Measurements from ENCODE around the gene DDX52.
A peak's percentile ranks its signal among the peaks of the same experiment; 100 is the strongest.
"Not testable (repeated sequence)": the region's sequence is repeated elsewhere in the genome, so short reads cannot be mapped to it uniquely, and the experiment has no call there.

The DDX52 gene

DNA sequence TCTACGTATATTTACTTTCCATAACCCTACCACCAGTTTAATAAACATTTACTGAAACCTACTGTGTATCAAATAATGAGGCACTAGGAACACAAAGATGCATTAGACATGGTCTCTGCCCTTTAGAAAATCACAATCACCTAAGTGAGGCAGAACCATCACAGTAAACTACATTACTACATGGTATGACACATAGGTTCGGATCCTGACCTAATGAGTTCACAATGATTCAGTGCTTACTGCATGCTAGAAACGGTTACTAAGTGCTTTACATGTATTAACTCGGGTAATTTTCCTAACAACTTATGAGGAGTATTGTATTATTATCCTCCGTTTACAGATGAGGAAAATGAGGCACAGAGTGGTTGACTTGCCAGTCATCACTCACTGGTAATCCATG lies 28.9 kb downstream of the DDX52 start:
- DNase-seq (ENCODE audit: low spot score): no peak
- in situ Hi-C loops (cut with MboI; ENCODE audit: low pct_unique_long_range_greater_than_20kb, low sequenced_read_pairs, unreplicated experiment): no loop called here
- TF ChIP-seq, protein P1, sequence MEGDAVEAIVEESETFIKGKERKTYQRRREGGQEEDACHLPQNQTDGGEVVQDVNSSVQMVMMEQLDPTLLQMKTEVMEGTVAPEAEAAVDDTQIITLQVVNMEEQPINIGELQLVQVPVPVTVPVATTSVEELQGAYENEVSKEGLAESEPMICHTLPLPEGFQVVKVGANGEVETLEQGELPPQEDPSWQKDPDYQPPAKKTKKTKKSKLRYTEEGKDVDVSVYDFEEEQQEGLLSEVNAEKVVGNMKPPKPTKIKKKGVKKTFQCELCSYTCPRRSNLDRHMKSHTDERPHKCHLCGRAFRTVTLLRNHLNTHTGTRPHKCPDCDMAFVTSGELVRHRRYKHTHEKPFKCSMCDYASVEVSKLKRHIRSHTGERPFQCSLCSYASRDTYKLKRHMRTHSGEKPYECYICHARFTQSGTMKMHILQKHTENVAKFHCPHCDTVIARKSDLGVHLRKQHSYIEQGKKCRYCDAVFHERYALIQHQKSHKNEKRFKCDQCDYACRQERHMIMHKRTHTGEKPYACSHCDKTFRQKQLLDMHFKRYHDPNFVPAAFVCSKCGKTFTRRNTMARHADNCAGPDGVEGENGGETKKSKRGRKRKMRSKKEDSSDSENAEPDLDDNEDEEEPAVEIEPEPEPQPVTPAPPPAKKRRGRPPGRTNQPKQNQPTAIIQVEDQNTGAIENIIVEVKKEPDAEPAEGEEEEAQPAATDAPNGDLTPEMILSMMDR (IDR thresholded peaks at IDR 0.05; ENCODE audit: extremely low read depth, insufficient read depth, missing control alignments): no peak

DNA sequence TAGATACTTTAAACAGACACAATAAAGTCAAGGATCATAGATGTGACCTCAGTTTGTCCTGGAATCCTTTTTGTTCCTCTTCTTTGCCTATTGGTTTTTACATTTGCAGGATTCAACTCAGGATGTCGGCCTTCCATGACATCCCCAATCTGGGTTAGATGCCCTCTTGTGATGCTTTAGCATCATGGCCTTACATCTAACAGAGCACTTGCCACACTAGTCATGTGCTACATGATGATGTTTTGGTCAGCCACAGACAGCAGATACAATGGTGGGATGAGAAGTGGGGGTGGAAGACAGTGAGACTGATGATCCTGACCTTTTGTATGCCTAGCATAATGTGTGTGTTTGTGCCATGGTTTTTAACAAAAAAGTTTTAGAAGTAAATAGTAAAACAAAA lies 32.3 kb downstream of the DDX52 start:
- TF ChIP-seq, protein P1 (IDR thresholded peaks at IDR 0.05; ENCODE audit: extremely low read depth, insufficient read depth, missing control alignments): no peak
- no peak for DNase-seq (ENCODE audit: low spot score)
- in situ Hi-C loops (cut with MboI; ENCODE audit: low pct_unique_long_range_greater_than_20kb, low sequenced_read_pairs, unreplicated experiment): no loop called here

DNA sequence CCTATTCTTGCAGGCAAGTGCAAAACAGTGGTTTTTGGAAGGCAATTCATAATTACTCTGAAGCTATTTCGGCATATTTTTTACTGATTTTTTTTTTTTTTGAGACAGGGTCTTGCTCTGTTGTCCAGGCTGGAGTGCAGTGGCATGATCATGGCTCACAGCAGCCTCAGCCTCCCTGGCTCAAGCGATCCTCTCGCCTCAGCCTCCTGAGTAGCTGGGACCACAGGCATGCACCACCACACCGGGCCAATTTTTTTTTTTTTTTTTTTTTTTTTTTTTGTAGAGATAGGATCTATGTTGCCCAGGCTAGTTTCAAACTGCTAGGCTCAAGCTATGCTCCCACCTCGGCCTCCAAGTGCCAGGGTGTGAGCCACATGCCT lies 33.2 kb downstream of the DDX52 start:
- DNase-seq (ENCODE audit: low spot score); in situ Hi-C loops (cut with MboI; ENCODE audit: low pct_unique_long_range_greater_than_20kb, low sequenced_read_pairs, unreplicated experiment): not testable (repeated sequence)

DNA sequence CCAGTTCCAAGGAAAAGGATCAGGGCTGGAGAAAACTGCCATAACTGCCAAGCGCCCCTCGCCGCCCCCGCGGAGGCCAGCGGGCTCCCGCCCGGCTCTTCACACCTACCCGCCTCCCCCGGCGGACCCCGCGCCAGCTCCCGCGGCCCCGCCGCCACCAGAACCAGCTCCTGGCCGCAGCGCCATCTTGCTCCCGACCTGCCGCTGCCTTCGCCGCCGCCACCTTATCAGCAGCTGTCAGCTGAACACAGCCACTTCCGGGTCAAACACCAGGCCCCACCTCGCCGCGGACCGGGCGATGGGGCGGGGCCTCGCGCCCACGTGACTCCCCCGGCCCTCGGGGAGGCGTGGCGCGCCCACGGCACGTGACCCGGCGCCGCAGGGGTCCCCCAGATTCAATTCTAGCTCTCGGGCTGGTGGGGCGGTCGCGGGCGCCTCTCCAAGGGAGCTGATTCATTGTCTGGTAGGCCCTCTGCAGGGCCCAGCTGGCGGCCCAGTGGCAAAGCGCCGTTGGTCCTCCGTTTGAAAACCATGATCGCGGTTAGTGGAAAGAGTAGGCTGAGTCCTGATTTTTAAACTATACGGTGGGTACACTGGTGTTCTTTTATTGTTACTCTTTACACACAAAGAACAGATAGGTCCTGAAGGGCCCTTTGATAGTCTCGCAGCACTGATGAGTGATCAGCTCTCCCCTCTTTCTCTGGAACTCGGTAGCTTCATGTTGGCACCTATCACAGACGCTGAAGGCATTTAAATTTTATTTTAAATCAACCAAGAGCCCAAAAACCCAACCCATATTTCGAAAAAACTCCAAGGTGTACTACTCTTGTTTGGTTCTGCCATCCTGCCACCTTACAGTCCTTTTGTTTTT lies 33.8 kb downstream of the DDX52 start, which contains the start of gene SYNRG:
TSS of gene SYNRG (minus strand) at position 249 of the 871 bp plus-strand sequence. CDS start at position 186, 63 bp downstream.
- in situ Hi-C loops (cut with MboI; ENCODE audit: low pct_unique_long_range_greater_than_20kb, low sequenced_read_pairs, unreplicated experiment): no loop called here
- TF ChIP-seq, protein P1 (IDR thresholded peaks at IDR 0.05; ENCODE audit: extremely low read depth, insufficient read depth, missing control alignments): peak; percentile 38
- DNase-seq (ENCODE audit: low spot score): peak; percentile 99

DNA sequence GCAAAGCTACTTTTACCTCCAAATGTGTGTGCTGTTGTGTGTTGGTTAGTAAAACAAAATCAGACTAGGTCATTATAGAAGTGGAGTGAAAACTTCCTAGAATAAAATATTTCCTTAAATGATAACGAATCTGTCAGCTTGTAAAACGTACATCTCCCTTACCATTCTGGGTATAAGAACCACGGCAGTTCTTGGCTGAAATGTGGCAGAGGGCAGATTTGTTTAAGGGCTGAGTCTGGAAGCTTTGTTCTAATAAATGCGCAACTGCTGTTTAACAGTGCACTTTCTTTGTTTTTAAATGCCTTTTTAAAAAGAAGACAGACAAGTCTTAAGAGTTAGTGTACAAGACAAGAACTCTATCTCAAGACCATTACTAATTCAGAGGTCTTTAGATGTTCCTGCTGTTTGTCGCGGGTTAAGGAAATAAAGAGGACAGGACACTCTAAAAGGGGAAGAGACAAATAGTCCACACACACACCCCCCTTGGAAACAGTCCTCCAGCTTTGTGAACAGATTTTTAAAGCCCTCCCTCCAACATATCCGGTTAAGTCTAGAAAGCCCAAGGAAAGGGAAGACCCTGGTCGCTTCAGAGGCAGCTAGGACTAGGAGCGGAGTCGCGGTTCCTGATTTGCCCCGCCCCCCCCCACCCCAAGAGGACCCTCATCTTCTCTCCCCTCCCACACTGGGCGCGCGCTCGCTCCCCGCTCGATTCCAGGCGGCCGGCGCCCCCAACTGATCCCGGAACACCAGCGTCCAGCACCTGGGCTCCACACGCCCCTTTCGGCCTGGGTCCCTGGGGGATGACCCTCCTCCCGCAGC lies 34.7 kb downstream of the DDX52 start:
- in situ Hi-C loops (cut with MboI; ENCODE audit: low pct_unique_long_range_greater_than_20kb, low sequenced_read_pairs, unreplicated experiment): no loop called here
- TF ChIP-seq, protein P1 (IDR thresholded peaks at IDR 0.05; ENCODE audit: extremely low read depth, insufficient read depth, missing control alignments): no peak

DNA sequence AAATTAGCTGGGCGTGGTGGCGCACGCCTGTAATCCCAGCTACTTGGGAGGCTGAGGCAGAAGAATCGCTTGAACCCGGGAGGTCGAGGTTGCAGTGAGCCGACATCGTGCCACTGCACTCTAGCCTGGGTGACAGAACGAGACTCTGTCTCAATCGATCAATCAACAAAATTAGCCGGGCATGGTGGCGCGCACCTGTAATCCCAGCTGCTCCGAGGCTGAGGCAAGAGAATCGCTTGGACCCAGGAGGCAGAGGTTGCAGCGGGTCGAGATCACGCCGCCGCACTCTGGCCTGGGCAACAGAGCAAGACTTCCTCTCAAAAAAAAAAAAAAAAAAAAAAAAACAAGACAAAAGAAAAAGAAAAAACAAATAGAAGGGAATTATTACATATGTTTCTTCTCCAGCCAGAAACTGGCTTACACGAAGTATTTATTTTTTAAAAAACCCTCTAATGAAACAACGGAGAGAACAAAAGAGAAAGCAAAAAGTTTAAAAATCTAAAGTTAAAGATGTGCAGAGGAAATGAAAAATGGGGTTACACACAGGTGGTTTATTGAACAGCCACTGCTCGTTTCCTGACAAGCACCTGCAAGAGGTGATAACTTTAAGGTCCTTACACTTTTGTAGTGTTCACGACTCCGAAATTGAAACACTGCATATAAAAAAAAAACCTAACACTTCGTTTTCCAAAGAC lies 35.5 kb downstream of the DDX52 start:
- in situ Hi-C loops (cut with MboI; ENCODE audit: low pct_unique_long_range_greater_than_20kb, low sequenced_read_pairs, unreplicated experiment): no loop called here
- TF ChIP-seq, protein P1 (IDR thresholded peaks at IDR 0.05; ENCODE audit: extremely low read depth, insufficient read depth, missing control alignments): no peak
- DNase-seq (ENCODE audit: low spot score): peak; percentile 50

More for the DNA sequence above, 34.7 kb downstream of the DDX52 start:
- DNase-seq (ENCODE audit: low spot score): peak; percentile 36

All from GM13977 (cell line).